Lung microvascular endothelial cell (primary cell): ENCODE data around the gene ZNF117. TPM values are rescaled to one million over a fixed set of nuclear protein-coding genes. Genes with fewer than 3 reads are reported as not detected.
"Not testable (repeated sequence)": the region's sequence is repeated elsewhere in the genome, so short reads cannot be mapped to it uniquely, and the experiment has no call there.

Experiments
- DNase-seq, 2 donors: peaks; one replicate each; pipeline versions ENCODE4 v3.0.0 to v3.0.0-alpha.2; 2010; ENCODE audit warnings: low read depth in 2 of 2
- total RNA-seq: library from RNA; depleted of rRNA; stranded (reverse); fragments of >200 nt; gene quantifications from 2 replicates; pipeline ENCODE4 v1.2.1, GENCODE V29; 2014

Gene ZNF117
- total RNA-seq, 1 donor from 2014 or later: 2.6 TPM

DNA sequence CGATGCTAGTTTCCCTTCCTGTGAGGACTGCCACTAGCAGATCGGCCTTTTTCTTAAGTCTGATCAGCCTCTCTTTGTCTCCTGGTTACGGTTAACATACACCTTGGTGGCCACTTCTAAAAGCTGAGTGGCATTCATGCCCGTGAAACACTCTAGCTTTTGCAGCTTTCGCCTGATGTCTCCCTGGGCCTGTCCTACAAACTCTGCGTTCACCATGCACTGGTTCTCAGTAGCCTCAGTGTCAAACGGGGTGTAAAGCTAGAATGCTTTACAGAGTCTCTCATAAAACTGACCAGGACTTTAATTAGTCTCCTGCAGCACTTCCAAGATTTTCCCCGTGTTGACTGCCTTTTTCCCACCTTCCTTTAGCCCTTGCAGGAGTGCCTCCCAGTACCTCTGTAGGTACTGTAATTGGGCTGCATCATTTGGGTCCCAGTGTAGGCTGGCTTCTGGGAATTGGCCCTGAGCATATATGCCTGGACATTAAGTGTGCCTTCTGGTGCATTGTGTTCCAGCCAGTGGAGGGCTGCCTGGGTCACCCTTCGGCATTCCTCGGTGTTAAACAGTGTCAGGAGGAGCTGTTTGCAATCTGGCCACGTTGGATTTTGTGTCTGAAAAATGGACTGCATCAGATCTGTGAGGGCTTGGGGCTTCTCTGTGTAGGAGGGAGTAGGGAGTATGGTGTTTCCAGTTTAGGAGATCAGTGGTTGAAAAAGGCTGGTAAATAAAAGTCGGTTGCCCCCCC, 6.5 kb upstream of the ZNF117 start:
- no peak for DNase-seq

DNA sequence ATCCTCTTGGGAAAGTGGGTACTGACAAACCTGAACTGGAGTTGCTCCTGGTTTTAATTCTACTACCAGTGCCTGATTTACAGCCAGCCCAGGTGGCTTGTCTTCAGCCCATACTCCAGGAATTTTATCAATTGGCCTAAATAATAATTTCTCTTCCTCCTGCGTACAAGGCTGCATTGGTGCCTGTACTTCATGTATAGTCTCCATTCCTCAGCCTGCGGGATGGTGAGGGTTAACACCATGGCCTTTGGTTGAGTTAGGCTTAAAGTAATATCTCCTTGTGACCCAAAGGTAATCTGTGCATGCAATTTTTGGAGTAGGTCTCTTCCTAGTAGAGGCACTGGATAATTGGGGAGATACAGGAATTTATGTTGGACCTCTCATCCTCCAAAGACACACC, 5.5 kb upstream of the ZNF117 start:
- DNase-seq: no peak

DNA sequence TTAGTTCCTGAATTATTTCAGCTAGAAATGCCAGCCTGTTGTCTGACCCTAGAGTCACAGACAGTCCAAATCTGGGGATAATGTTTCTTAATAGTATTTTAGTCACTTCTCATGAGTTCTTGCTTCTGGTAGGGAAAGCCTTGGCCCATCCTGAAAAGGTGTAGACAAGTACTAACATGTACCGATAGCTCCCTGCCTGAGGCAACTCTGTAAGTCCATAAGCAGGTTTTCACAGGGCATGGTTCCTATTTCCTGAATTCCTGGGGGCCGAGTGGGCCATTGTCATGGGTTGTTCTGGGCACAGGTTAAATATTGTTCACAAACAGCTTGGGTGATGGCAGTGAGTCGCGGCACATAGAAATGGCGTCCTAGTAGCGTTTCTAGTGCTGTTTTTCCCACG, 3.1 kb upstream of the ZNF117 start:
- no peak for DNase-seq

DNA sequence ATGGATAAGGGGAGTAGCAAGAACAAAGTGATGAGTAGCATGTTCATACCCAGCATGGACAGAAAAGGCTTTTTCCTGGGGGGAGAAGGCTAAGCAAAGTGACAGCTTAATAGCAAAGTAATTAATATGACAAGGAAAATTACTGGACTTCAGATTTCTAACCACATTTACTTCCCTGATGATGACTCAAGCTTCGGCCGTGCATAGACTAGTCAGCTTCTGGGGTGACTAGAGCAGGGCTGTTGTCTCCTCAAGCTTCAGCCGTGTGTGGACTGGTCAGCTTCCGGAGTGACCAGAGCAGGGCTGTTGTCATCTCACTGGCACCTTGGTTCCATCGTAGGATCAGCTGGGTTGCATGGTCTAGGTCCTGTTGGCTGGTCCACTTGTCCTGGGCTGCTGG, 2.1 kb upstream of the ZNF117 start:
- peak in 1 of 2 donors; percentile 30 for DNase-seq

DNA sequence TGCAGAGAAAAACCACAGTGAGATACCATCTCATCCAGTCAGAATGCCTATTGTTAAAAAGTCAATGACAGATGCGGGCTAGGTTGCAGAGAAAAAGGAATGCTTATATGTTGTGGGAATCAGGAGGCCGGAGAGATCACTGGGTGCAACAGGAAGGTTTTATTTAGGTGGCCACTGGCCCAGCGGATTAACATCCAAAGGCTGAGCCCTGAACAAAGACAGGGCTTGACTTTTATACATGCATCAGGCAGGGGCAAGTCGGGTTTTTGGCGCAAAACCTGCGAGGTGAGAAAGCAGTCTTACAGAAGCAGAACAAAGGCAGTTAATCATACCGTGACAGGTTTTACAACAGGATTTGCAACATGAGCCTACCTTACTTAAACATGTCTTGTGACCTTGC, 620 bp downstream of the ZNF117 start:
- no peak for DNase-seq

DNA sequence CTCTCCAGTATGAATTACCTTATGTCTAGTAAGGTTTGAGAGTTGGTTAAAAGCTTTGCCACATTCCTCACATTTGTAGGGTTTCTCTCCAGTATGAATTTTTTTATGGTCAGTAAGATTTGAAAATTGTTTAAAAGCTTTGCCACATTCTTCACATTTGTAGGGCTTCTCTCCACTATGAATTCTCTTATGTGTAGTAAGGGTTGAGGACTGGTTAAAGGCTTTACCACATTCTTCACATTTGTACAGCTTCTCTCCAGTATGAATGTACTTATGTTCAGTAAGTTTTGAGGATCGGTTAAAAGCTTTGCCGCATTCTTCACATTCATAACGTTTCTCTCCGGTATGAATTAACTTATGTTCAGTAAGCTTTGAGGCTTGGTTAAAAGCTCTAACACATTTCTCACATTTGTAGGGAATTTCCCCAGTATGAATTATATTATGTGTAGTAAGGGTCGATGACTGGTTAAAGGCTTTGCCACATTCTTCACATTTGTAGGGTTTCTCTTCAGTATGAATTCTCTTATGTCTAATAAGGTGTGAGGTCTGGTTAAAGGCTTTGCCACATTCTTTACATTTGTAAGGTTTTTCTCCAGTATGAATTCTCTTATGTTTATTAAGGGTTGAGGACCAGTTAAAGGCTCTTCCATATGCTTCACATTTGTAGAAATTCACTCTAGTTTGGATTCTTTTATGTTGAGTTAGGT, 12.2 kb downstream of the ZNF117 start:
- DNase-seq: no peak

DNA sequence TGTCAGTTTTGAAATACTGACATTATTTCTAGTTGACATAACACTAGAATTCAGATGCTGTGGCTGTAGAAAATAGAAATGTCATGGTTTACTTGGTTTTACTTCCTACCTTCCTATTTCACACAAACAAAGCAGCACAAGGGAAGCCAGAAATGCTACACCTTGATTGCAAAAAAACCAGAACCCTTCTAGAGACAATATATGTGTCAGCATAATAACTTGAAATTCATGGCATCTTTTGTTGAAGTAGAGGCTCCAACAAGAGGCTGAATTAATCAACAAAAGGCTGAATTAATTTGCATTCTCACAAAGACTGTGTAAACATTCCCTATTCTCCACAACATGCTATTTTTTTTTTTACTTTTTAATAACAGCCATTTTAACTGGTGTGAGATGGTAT, 25.2 kb downstream of the ZNF117 start:
- DNase-seq: no peak

DNA sequence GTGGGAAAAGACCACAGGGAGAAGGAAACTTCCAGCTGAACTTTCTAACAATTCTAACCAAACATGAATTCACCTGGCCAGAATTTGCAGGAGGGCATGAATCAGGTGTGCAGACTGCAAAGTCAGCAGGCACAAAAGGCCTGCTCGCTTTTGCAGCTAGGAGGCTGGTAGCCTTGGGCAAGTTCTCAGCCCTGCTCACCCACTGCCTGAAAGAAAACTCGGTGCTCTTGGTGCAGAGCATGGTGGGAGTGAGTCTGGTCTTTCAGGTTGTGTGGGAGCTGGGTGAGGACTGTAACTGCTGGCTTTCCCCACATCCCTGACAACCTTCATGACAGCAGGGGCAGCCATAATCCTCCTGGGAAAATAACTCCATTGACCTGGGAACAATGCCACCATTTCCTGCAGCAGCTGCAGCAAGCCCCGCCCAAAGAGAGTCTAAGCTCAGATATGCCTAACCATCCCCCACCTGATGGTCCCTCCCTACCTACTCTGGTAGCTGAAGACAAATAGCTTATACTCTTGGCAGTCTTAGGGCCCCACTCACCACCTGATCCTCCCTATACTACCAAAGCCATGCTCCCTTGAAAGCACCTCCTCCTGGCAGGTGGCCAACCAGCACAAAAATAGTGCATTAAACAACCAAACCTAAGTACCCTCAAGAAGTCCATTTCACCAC, 31.6 kb downstream of the ZNF117 start:
- peak; percentile 16 to 52 for DNase-seq

DNA sequence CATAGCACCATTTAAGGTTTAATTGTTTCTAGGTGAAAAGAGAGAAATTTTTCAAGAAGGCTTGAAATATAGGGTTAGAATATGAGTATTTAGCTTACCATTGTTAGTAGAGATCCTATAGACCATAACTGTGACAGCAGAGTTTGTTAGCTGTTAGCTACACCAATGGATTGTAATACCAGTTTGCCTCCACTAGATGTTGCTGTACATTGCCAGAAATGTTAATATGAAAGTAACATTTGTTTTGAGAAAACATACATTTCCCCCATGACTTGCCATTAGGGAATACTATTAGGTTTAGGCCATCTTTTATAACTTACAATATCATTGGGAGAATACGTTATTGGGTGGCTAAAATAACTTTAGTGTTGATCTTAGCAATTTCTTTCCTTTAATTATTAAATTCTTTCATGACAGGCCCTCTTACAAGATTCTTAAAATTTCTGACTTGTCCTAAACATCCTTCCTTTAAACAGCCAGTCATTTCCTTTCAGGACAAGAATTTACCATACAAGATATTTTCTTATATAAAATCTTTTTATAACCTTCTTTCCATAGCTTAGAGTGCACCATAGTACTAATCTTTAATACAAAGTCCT, 39.5 kb downstream of the ZNF117 start:
- DNase-seq: peak; percentile 57 to 73

DNA sequence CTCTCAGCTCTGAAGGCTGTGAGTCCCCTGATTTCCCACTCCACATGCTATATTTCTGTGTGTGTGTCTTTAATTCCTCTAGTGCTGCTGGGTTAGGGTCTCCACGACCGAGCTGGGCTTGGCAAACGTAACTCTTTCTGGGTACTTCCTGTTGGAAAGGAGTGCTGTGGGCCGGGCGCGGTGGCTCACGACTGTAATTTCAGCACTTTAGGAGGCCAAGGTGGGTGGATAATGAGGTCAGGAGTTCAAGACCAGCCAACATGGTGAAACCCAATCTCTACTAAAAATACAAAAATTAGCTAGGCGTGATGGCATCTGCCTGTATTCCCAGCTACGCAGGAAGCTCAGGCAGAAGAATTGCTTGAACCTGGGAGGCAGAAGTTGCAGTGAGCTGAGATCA, 40.2 kb downstream of the ZNF117 start:
- not testable (repeated sequence) for DNase-seq

DNA sequence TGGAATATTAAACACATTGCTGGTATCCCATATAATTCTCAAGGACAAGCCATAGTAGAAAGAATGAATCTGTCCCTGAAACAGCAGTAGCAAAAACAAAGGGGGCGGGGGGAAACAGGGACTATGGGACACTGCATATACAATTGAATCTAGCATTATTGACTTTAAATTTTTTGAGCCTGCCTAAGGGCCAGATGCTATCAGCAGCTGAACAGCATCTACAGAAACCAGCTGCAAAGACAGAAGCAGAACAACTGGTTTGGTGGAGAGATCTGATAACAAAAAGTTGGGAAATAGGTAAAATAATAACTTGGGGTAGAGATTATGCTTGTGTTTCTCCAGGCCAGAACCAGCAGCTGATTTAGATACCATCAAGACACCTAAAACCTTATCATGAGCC, 42.1 kb downstream of the ZNF117 start:
- DNase-seq: not testable (repeated sequence)

DNA sequence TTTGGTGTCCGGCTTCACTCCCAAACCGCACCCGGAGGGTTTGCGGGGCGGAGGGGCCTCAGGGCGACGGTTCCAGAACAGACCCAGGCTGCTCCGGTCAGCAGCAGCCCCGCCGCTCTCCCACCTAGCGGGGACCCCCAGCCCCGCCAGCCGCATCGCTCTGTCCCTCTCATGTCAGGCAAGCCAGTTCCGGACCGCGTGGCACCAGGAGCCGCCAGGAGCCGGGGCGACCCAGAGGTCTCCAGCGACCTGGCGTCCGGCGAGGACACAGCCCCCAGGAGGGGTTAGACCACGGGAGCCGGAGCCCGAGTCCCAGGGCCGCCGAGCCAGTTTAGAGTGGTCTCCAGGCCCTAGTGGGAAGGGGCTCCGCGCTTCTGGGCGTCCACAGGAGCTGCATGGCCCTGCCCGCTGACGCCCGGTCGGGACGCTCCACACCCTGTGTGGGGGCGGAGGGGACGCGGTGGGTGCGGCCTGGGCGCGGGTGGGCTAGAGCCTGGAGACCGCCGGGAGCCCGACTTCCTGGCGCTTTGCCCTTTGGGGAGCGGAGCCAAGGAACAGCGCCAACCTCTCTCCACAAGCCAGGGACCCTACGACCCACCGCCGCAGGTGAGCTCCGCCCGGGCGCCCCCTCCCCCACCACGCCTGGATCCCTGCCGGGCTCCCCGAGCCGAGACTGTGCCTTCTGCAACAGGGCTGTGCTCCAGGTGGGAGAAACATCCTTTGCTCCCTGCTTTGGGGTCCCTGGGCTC, 43.4 kb downstream of the ZNF117 start:
- no peak for DNase-seq

DNA sequence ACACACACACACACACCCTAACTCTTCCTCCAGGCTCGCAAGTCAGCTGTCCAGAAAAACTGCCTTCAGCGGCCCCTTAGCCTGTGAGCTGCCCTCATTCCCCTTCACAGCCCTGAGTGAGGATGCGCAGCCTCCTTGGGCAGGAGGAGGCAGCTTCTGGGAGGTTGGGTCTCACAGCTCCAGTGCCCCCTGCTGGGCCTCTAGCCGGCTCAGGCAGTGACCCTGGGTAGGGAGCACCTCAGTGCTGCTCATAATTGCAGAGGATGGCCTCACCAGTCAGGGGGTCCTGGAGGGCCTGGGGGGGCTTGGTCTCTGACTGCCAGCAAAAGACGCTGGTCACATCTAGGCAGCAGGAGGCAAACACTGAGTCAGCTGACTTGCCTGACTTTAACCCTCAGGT, 44.1 kb downstream of the ZNF117 start:
- peak in 1 of 2 donors; percentile 26 for DNase-seq

DNA sequence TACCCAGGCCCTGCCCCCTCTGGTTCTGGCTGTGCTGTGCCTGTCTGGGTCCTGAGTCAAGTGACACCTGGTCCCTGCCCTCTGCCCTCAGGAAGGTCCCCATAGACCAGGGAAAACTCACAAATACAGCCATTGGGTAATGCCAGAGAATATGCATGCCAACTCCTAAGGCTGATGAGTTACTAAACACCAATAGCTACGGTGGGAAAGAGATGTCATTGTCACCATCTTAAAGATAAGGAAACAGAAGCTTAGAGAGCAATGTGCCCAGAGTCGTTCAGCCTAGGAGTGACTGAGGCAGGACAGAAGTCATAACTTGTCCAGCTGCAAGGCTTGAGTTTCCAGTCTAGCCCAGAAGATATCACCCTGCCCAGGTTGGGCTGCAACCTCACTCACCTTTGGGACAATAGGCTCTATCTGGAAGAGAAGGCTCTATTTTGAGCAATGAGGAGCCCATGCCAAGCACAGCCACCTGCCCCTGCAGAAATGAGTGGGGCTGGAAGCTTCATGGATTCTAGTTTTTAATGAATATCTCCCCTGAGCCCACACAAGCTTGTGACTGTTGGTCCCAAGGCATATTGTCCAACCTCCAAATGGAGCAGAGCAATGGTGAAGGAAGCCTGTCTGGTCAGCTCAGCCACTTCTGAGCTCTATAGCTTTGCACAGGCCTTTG, 45.2 kb downstream of the ZNF117 start:
- DNase-seq: no peak

DNA sequence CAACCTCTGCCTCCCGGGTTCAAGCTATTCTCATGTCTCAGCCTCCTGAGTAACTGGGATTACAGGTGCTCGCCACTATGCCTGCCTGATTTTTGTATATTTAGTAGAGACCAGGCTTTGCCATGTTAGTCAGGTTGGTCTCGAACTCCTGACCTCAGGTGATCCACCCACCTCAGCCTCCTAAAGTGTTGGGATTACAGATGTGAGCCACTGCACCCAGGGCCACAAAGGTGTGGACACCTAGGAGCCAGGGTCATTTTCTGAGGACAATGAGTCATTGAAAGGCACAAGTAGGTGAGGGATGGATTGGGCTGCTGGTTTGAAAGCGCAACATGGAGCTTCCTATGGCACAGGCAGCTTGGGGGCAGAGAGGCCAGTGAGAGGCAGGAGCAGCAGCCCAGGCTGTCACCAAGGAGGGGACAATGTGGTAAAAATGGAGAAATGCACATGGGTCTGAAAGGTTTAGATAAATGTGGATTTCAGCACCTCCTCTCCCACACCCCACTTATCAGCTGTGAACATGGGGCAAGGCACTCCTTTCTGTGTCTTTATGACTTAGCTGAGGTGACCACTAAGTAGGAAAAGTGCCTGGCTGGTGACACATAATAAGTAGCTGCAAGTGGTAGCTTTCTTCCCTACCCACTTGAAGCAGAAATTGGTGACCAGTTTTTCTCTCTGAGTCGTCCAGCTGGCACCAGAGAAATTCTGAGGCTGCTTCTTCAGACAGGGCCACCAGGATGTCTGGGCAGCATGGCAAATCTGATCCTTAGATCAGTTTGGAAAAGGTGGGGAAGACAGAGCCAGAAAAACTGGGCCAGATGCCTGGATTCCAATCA, 46.0 kb downstream of the ZNF117 start:
- DNase-seq: not testable (repeated sequence)

DNA sequence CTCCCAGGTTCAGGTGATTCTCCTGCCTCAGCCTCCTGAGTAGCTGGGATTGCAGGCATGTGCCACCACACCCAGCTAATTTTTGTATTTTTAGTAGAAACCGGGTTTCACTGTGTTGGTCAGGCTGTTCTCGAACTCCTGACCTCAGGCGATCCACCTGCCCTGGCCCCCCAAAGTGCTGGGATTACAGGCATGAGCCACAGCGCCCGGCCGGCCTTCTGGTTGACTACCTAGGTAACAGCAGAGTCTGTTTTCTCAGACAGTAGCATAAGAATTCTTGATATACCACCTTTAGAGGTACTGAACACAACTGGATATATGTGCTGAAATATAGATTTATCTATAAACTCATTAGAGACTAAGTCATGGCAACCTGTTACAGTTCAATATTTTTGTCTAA, 50.8 kb downstream of the ZNF117 start:
- not testable (repeated sequence) for DNase-seq

DNA sequence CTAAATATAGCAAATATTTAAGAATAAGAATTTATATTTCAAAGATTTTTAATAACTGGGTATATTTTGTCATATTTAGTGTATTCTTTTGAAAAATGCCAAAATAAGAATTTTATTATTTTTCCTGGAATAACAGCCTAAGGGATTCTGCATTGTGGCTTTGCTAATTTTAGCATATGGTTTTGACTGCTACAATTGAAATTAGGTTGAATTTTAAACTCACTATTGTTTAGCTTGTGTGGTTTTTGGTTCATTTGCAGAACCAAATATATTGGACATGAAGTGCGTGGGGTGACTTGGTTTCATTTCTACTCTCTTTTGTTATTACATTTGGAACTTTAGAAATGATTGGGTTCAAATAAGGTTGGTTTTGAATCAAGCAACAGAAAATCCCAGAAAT, 52.3 kb downstream of the ZNF117 start:
- DNase-seq: no peak

DNA sequence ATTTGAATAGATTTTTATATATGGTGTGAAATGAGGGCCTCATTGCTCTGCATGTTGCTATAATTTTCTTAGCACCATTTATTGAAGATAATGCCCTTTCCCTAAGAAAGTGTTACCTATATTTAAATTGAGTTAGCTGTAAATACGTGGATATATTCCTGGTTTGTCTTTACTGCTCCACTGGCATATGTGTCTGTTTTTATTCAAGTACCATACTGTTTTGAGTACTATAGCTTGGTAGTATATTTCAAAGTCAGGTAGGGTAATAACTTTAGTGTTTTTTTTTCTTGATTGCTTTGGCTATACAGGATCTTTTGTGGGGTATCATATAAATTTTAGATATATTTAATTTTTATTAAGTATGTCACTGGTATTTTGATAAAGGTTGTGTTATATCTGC, 56.4 kb downstream of the ZNF117 start:
- no peak for DNase-seq

DNA sequence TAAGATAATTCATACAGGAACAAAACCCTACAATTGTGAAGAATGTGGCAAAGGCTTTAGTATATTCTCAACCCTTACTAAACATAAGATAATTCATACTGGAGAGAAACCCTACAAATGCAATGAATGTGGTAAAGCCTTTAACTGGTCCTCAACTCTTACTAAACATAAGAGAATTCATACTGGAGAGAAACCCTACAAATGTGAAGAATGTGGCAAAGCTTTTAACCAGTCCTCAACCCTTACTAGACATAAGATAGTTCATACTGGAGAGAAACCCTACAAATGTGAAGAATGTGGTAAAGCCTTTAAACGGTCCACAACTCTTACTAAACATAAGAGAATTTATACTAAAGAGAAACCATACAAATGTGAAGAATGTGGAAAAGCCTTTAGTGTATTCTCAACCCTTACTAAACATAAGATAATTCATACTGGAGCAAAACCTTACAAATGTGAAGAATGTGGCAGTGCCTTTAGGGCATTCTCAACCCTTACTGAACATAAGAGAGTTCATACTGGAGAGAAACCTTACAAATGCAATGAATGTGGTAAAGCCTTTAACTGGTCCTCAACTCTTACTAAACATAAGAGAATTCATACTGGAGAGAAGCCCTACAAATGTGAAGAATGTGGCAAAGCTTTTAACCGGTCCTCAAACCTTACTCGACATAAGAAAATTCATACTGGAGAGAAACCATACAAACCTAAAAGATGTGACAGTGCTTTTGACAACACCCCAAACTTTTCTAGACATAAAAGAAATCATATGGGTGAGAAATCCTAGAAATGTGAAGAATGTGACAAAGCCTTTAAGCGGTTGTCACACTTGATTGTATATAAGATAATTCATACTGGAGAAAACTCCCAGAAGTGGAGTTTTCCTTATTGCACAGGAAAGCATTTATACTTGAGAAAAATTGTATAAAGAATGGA, 62.3 kb downstream of the ZNF117 start:
- DNase-seq: not testable (repeated sequence)
